ENCODE measurements around the gene C17orf67. TPM values are rescaled to one million over a fixed set of nuclear protein-coding genes. Genes with fewer than 3 reads are reported as not detected.

C17orf67 gene
- polyA plus RNA-seq, 2 of the 4 experiments (the other 2 are of a cell fraction): 1.8 to 2.6 TPM

DNA sequence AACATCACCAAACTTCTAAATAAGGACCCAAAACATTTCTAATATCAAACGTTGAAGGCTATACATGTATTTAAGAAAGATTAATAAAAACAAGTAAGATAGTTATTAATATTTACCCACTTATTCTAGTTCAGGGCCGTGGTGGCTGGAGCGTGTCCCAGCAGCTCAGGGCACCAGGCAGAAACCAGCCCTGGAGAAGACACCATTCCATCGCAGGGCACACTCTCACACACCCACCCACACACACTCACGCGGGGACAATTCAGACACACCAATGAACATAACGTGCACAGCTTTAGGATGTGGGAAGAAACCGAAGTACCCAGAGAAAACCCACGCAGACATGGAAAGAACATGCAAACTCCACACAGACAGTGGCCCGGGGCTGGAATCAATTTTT is 13.5 kb downstream of the C17orf67 start:
- FAIRE-seq: no peak
- TF ChIP-seq RARB (CRISPR knock-in tag; IDR thresholded peaks at IDR 0.05) (no peak), SMC3 (IDR thresholded peaks at IDR 0.05) (no peak), HOXB13 (CRISPR knock-in tag; IDR thresholded peaks at IDR 0.05; ENCODE audit: low read depth) (no peak), MYC (IDR thresholded peaks at IDR 0.05; ENCODE audit: borderline replicate concordance, low read length) (no peak), HOXB5 (CRISPR knock-in tag; IDR thresholded peaks at IDR 0.05) (no peak), MAZ (IDR thresholded peaks at IDR 0.05; ENCODE audit: borderline replicate concordance, low read depth, low read length) (no peak), JUN (IDR thresholded peaks at IDR 0.05) (no peak), PHF8 (IDR thresholded peaks at IDR 0.05; ENCODE audit: borderline replicate concordance, low read depth) (no peak)
- TF ChIP-seq, protein P1, sequence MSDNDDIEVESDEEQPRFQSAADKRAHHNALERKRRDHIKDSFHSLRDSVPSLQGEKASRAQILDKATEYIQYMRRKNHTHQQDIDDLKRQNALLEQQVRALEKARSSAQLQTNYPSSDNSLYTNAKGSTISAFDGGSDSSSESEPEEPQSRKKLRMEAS (IDR thresholded peaks at IDR 0.05): no peak
- TF ChIP-seq, protein P2, sequence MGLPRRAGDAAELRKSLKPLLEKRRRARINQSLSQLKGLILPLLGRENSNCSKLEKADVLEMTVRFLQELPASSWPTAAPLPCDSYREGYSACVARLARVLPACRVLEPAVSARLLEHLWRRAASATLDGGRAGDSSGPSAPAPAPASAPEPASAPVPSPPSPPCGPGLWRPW (IDR thresholded peaks at IDR 0.05): no peak
- TF ChIP-seq, protein P3, sequence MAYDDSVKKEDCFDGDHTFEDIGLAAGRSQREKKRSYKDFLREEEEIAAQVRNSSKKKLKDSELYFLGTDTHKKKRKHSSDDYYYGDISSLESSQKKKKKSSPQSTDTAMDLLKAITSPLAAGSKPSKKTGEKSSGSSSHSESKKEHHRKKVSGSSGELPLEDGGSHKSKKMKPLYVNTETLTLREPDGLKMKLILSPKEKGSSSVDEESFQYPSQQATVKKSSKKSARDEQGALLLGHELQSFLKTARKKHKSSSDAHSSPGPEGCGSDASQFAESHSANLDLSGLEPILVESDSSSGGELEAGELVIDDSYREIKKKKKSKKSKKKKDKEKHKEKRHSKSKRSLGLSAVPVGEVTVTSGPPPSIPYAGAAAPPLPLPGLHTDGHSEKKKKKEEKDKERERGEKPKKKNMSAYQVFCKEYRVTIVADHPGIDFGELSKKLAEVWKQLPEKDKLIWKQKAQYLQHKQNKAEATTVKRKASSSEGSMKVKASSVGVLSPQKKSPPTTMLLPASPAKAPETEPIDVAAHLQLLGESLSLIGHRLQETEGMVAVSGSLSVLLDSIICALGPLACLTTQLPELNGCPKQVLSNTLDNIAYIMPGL (CRISPR knock-in tag; IDR thresholded peaks at IDR 0.05; ENCODE audit: borderline replicate concordance): no peak
- POLR2A ChIA-PET: interaction anchor here (1.0 to 1.5 kb wide), 3 partner anchors 14 to 119 kb away, joined by 3 to 12 read pairs (median 8); partner anchors contain the start of genes C17orf67, DGKE and TRIM25
- Histone ChIP-seq H3K27ac (peak overlapping the region in 1 of 2 experiments; percentile 6; a peak in 1 of 6 replicates), H3K4me3 (no peak overlapping the region), H3K4me2 (peak overlapping the region; percentile 50; the same call in 2 of the 3 replicates), H3K4me1 (peaks cover 14% of the 10 kb centered on the region), H3K9me3 (no peaks in the 10 kb centered on the region)
- ATAC-seq: peak in 1 of 2 experiments; percentile 32; a peak in 1 of 6 replicates
- 74% methylated on average over 10 of the region's 10 CpGs for WGBS (ENCODE audit: missing lambda C conversion rate)
- DNase-seq (ENCODE audit: low read depth in 1 of 2, low spot score in 1 of 2): no peak
- CTCF ChIA-PET: interaction anchor here (0.5 to 17.5 kb wide), 61 partner anchors 8 to 676 kb away, joined by 3 to 283 read pairs (median 5); partner anchors contain the start of genes C17orf67, COIL, DGKE and SCPEP1

DNA sequence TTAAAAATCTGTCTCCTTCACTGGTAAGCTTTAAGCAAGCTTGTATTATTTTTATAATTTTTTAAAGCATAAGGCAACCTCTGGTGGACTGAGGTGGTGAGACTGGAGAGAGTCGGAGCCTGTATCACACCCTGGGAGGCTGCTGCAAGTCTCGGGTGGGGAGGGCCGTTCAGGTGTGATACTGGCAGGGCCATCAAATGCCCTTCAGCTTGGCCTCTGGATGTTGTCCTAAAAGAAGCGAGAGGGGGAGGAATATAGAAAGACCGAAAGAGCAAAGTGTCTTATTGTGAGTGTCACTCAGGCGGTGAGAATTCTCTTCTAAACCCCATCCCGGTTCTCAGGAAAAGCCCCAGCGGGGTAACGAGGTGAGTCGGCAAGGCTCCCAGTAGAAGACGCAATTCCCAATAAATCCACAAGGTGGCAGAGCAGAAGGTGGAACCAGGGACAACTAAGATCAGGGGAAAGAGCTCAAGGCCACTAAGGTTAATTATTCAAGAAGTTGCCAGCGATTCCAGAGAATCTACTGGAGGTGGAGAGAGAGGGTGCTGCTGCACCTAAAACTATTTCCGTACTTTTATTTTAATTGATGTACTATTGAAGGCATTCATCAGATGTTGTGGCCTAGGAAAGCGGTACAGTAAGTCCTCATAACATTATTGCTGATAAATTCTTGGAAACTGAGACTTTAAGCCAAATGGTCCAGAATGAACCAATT is 14.1 kb downstream of the C17orf67 start:
- peak; percentile 95 for FAIRE-seq
- WGBS (ENCODE audit: missing lambda C conversion rate): 21% methylated on average over 14 of the region's 14 CpGs
- Histone ChIP-seq H3K9me3 (no peaks in the 10 kb centered on the region), H3K4me2 (peak overlapping the region; percentile 50), H3K27ac (peak overlapping the region in 1 of 2 experiments; percentile 47; a peak in 1 of 6 replicates), H3K4me3 (no peak overlapping the region), H3K4me1 (peaks cover 9% of the 10 kb centered on the region)
- ChIA-PET CTCF (interaction anchor here (0.5 to 17.5 kb wide), 70 partner anchors 8 to 1446 kb away, joined by 3 to 283 read pairs (median 4); partner anchors contain the start of genes C17orf67, COIL, DGKE and SCPEP1), POLR2A (interaction anchor here (1.0 to 1.5 kb wide), 3 partner anchors 15 to 120 kb away, joined by 3 to 12 read pairs (median 8); partner anchors contain the start of genes C17orf67, DGKE and TRIM25)
- DNase-seq (ENCODE audit: low read depth in 1 of 2, low spot score in 1 of 2): peak; percentile 81 to 91
- peak; percentile 94 to 98 for ATAC-seq
- TF ChIP-seq ZSCAN20 (CRISPR knock-in tag; IDR thresholded peaks at IDR 0.05) (no peak), FOXS1 (CRISPR knock-in tag; IDR thresholded peaks at IDR 0.05) (no peak), CEBPB (IDR thresholded peaks at IDR 0.05) (no peak), RNF2 (IDR thresholded peaks at IDR 0.05; ENCODE audit: borderline replicate concordance, low read depth) (no peak), HDAC2 (IDR thresholded peaks at IDR 0.05) (no peak), CBX2 (IDR thresholded peaks at IDR 0.05; ENCODE audit: borderline replicate concordance, low read depth) (no peak), HOXA7 (CRISPR knock-in tag; IDR thresholded peaks at IDR 0.05) (no peak), ZFP36 (IDR thresholded peaks at IDR 0.05; ENCODE audit: borderline replicate concordance, partially characterized antibody) (no peak), KDM1A (IDR thresholded peaks at IDR 0.05; ENCODE audit: low read depth) (no peak), SMC3 (IDR thresholded peaks at IDR 0.05) (peak; percentile 94), TP53 (CRISPR knock-in tag; IDR thresholded peaks at IDR 0.05) (no peak), EHMT2 (IDR thresholded peaks at IDR 0.05; ENCODE audit: low read depth) (no peak), SREBF2 (IDR thresholded peaks at IDR 0.05) (no peak), ZC3H11A (IDR thresholded peaks at IDR 0.05) (no peak), JUNB (IDR thresholded peaks at IDR 0.05) (no peak), TFCP2L1 (CRISPR knock-in tag; IDR thresholded peaks at IDR 0.05) (no peak), MAZ (IDR thresholded peaks at IDR 0.05; ENCODE audit: borderline replicate concordance, low read depth, low read length) (no peak), POLR2A (IDR thresholded peaks at IDR 0.05; ENCODE audit: low read length) (no peak), RAD21 (conservative IDR thresholded peaks at IDR 0.05 in 1 of 2, IDR thresholded peaks at IDR 0.05 in 1 of 2) (peak; percentile 84 to 85), MAFK (IDR thresholded peaks at IDR 0.05; ENCODE audit: partially characterized antibody) (no peak), KDM5A (IDR thresholded peaks at IDR 0.05) (no peak), FOSB (CRISPR knock-in tag; IDR thresholded peaks at IDR 0.05) (no peak)
- TF ChIP-seq, protein P4, sequence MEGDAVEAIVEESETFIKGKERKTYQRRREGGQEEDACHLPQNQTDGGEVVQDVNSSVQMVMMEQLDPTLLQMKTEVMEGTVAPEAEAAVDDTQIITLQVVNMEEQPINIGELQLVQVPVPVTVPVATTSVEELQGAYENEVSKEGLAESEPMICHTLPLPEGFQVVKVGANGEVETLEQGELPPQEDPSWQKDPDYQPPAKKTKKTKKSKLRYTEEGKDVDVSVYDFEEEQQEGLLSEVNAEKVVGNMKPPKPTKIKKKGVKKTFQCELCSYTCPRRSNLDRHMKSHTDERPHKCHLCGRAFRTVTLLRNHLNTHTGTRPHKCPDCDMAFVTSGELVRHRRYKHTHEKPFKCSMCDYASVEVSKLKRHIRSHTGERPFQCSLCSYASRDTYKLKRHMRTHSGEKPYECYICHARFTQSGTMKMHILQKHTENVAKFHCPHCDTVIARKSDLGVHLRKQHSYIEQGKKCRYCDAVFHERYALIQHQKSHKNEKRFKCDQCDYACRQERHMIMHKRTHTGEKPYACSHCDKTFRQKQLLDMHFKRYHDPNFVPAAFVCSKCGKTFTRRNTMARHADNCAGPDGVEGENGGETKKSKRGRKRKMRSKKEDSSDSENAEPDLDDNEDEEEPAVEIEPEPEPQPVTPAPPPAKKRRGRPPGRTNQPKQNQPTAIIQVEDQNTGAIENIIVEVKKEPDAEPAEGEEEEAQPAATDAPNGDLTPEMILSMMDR (IDR thresholded peaks at IDR 0.05): peak; percentile 94
- TF ChIP-seq, protein P1 (IDR thresholded peaks at IDR 0.05): peak; percentile 32; the same call in 1 of the 2 replicates

All from A549 (cell line).